GM13977 (cell line): ENCODE results near the gene GRIN2D.

ENCODE experiments used
- DNase-seq: peaks from one replicate; pipeline ENCODE4 v3.0.0; 2012; ENCODE audit warnings: low spot score
- in situ Hi-C: fragments of 300-500 bp; cut with MboI; formaldehyde crosslinking; loops from one replicate; pipeline ENCODE4 v1.12.0; 2022; ENCODE audit warnings: low sequenced_read_pairs, low pct_unique_long_range_greater_than_20kb, mixed read lengths, inconsistent platforms; ENCODE audit not compliant: unreplicated experiment
- TF ChIP-seq, protein P1 (sequence below): IDR thresholded peaks from 2 replicates; pipeline ENCODE4 v1.5.1; 2012; ENCODE audit warnings: mild to moderate bottlenecking, control low read depth; ENCODE audit not compliant: insufficient read depth; ENCODE audit errors: extremely low read depth, missing control alignments

Gene GRIN2D

DNA sequence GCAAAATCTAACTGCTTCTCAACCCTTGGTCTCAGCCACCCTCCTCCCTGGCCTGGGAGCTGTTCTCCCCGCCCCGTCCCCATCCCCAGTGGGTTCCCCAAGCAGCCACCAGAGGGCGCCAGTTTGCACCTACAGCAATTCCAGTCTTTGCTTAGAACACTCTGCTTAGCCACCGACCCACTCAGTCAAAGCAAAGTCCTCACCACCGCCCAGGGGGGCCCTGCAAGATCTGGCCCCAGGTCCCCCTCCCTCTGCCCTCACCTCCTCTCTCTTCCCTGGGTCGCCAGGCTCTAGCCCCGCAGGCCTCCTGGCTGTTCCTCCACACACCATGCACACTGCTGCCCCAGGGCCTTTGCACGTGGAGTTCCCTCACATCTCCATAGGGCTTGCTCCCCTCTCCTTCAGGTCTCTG lies 42.1 kb upstream of the GRIN2D start:
- TF ChIP-seq, protein P1, sequence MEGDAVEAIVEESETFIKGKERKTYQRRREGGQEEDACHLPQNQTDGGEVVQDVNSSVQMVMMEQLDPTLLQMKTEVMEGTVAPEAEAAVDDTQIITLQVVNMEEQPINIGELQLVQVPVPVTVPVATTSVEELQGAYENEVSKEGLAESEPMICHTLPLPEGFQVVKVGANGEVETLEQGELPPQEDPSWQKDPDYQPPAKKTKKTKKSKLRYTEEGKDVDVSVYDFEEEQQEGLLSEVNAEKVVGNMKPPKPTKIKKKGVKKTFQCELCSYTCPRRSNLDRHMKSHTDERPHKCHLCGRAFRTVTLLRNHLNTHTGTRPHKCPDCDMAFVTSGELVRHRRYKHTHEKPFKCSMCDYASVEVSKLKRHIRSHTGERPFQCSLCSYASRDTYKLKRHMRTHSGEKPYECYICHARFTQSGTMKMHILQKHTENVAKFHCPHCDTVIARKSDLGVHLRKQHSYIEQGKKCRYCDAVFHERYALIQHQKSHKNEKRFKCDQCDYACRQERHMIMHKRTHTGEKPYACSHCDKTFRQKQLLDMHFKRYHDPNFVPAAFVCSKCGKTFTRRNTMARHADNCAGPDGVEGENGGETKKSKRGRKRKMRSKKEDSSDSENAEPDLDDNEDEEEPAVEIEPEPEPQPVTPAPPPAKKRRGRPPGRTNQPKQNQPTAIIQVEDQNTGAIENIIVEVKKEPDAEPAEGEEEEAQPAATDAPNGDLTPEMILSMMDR = peak; percentile 81
- peak; percentile 82 for DNase-seq
- in situ Hi-C loops = no loop called here

DNA sequence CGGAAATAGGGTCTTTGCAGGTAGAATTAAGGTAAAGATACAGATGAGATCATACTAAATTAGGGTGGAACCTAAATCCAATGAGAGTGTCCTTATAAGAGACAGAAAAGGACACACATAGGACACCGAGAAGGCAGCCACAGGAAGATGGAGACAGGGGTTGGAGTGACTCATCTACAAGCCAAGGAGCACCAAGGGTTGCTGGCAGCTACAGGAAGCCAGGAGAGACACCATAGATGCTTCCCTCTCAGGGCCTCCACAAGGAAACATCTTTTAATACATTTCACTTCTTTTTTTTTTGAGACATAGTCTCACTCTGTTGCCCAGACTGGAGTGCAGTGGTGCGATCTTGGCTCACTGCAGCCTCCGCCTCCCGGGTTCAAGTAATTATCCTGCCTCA lies 39.8 kb upstream of the GRIN2D start:
- TF ChIP-seq, protein P1 = no peak
- DNase-seq = no peak
- in situ Hi-C loops = no loop called here

DNA sequence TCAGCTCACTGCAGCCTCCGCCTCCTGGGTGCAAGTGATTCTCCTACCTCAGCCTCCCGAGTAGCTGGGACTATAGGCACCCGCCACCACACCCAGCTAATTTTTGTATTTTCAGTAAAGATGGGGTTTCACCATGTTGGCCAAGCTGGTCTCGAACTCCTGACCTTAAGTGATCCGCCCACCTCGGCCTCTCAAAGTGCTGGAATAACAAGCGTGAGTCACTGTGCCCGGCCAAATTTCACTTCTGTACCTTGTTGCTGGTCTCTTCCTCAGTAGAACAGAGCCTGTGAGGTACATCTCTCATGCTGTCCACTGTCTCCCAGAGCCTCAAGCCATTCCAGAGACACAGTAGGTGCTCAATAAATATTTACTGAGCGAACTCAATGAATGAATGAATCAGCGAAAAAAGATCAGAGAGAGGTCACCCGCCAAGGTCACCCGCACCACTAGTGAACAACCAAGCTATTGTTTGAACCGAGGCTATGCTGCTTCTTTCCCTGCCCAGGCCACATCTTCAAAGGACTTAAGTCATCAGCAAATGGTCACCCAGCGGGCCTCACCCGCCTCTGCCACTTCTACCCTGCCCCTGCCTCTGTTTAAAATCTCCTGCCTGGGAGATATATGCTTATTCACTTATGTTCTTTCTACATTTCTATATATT lies 39.0 kb upstream of the GRIN2D start:
- no peak for DNase-seq
- in situ Hi-C loops = no loop called here
- TF ChIP-seq, protein P1 = no peak

DNA sequence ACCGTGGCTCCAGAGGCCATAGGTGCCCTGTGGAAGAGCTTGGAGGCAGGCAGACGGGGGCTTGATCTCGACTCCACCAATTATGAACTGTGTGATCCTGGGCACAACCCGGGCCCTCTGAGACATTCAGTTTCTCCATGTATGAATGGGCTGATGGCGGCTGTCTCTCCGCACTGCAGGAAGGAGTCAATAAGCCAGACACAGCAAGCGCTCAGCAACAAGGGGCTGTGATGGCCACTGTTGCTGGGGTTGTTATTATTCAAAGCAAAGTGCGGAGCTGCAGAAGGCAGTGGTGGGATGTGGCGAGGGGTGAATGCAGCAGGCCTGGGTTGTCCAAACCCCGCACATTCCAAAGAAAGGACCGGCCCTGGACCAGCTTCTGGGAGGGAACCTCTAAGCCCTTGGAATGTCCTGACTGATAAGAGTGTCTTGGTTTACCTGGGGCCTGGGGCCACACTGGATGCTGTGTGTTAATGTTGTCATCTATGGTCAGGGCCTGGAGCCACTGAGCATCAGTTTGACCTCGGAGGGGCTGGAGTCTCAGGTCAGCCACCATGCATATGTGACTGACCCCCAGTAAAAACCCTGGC lies 38.0 kb upstream of the GRIN2D start:
- DNase-seq = no peak
- in situ Hi-C loops = no loop called here
- TF ChIP-seq, protein P1 = no peak

DNA sequence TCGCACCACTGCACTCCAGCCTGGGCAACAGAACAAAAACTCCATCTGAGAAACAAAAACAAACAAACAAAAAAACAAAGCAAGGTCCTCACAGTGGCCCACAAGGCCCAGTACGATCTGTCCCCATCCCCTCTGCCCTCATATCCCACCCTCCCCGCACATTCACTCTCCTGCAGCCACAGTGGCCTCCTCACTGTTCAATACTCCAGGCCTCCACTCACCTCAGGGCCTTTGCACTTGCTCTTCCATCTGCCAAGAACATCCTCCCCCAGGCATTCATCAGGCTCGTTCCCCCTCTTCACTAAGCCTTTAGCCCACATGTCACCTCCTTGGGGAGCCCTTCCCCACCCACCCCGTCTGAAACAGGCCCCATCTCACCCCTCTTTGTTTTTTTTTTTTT lies 34.3 kb upstream of the GRIN2D start:
- DNase-seq = no peak
- TF ChIP-seq, protein P1 = no peak
- in situ Hi-C loops = no loop called here

DNA sequence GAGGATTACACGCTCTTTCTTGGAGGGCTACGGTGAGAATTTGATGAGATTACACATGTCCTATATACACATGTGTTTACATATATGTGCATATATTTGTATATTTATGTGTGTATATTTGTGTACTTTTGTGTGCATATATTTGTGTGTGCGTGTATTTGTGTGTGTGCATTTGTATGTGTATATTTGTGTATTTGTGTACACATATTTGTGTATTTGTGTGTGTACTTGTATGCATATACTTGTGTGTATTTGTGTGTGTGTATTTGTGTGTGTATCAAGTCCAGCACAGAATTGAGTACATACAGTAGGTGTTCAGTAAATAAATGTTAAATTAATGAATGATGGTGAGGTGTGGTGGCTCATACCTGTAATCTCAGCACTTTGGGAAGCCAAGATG lies 31.6 kb upstream of the GRIN2D start:
- in situ Hi-C loops = no loop called here
- TF ChIP-seq, protein P1 = no peak
- DNase-seq = no peak
